ENCODE results near the gene PLEKHG5.

The PLEKHG5 gene

GRCh38 chr1:6427441-6428390 is 63.8 kb downstream of the PLEKHG5 start:
- in situ Hi-C loops (cut with MboI; ENCODE audit: low sequenced_read_pairs), result no loop called here

- in situ Hi-C loops (cut with MboI; ENCODE audit: low sequenced_read_pairs), result no loop called here
These were observed 64.5 kb downstream of the PLEKHG5 start for GRCh38 chr1:6426972-6427350.

GRCh38 chr1:6426277-6426971 is 65.0 kb downstream of the PLEKHG5 start:
- in situ Hi-C loops (cut with MboI; ENCODE audit: low sequenced_read_pairs), result no loop called here

- in situ Hi-C loops (cut with MboI; ENCODE audit: low sequenced_read_pairs), result no loop called here
These were observed 65.8 kb downstream of the PLEKHG5 start for GRCh38 chr1:6425658-6426057.

GRCh38 chr1:6424619-6425593 is 66.6 kb downstream of the PLEKHG5 start, which contains the start of gene ESPN:
Gene ESPN (plus strand): TSS chr1:6424776. CDS start chr1:6424956, 180 bp downstream.
- in situ Hi-C loops (cut with MboI; ENCODE audit: low sequenced_read_pairs), result no loop called here

GRCh38 chr1:6424000-6424565 is 67.4 kb downstream of the PLEKHG5 start:
- in situ Hi-C loops (cut with MboI; ENCODE audit: low sequenced_read_pairs), result no loop called here

GRCh38 chr1:6423321-6423999 is 68.0 kb downstream of the PLEKHG5 start:
- in situ Hi-C loops (cut with MboI; ENCODE audit: low sequenced_read_pairs), result no loop called here

- in situ Hi-C loops (cut with MboI; ENCODE audit: low sequenced_read_pairs), result no loop called here
These were observed 70.2 kb downstream of the PLEKHG5 start for GRCh38 chr1:6421266-6421665.

GRCh38 chr1:6420454-6421042 is 70.9 kb downstream of the PLEKHG5 start:
- in situ Hi-C loops (cut with MboI; ENCODE audit: low sequenced_read_pairs), result no loop called here

GRCh38 chr1:6419804-6420453 is 71.5 kb downstream of the PLEKHG5 start, which contains the start of gene HES2:
Gene HES2 (minus strand): TSS chr1:6419919. CDS start chr1:6419820, 99 bp downstream.
- in situ Hi-C loops (cut with MboI; ENCODE audit: low sequenced_read_pairs), result no loop called here

GRCh38 chr1:6419397-6419803 is 72.1 kb downstream of the PLEKHG5 start:
- in situ Hi-C loops (cut with MboI; ENCODE audit: low sequenced_read_pairs), result no loop called here

- in situ Hi-C loops (cut with MboI; ENCODE audit: low sequenced_read_pairs), result no loop called here
These were observed 72.6 kb downstream of the PLEKHG5 start for GRCh38 chr1:6418668-6419396.

GRCh38 chr1:6417961-6418667 is 73.4 kb downstream of the PLEKHG5 start:
- in situ Hi-C loops (cut with MboI; ENCODE audit: low sequenced_read_pairs), result no loop called here
